ENCODE measurements around the gene PEX16.

GRCh38 chr11:45889966-45890365, 27.7 kb downstream of the PEX16 start:
- TF ChIP-seq CTCF (IDR thresholded peaks at IDR 0.05) (no peak), POLR2A (IDR thresholded peaks at IDR 0.05) (no peak), EP300 (IDR thresholded peaks at IDR 0.05) (no peak)

Data from ovary (tissue), 3 donors.